Natural killer cell (primary cell): ENCODE results near the gene SERTAD3. TPM values are rescaled to one million over a fixed set of nuclear protein-coding genes. Genes with fewer than 3 reads are reported as not detected.

Source experiments
- ATAC-seq, 3 donors: fragments of 150-1000 bp in 2 of 3; fragments of 200-7000 bp in 1 of 3; cut with Tn5 transposase; 1 replicate in 1 of 3; 2 replicates in 2 of 3; pipeline ENCODE4 v1.10.0; 2021; ENCODE audit warnings: mild to moderate bottlenecking in 2 of 3, moderate library complexity in 2 of 3
- DNase-seq, 2 donors: peaks; one replicate each; pipeline versions ENCODE4 v3.0.0 to v3.0.0-alpha.2; 2013 to 2021; ENCODE audit warnings: mixed read lengths in 1 of 2
- H3K27ac ChIP-seq: one replicate; pipeline ENCODE4 v1.5.1; 2013; ENCODE audit warnings: mild to moderate bottlenecking, low read length
- H3K27me3 ChIP-seq: one replicate; pipeline ENCODE4 v1.6.1; 2013; ENCODE audit warnings: low read length; ENCODE audit not compliant: control insufficient read depth, insufficient read depth
- H3K36me3 ChIP-seq: one replicate; pipeline ENCODE4 v1.6.1; 2013; ENCODE audit warnings: low read length; ENCODE audit not compliant: control insufficient read depth, insufficient read depth
- H3K4me1 ChIP-seq: one replicate; pipeline ENCODE4 v1.6.1; 2013; ENCODE audit warnings: low read length; ENCODE audit not compliant: control insufficient read depth, insufficient read depth
- H3K4me3 ChIP-seq: one replicate; pipeline ENCODE4 v1.5.1; 2013; ENCODE audit warnings: low read length
- H3K9me3 ChIP-seq: one replicate; pipeline ENCODE4 v1.6.1; 2013; ENCODE audit warnings: low read length; ENCODE audit not compliant: control insufficient read depth, insufficient read depth
- H3K27ac Mint-ChIP-seq, 2 donors: one replicate each; pipeline ENCODE4 v1.8.0; 2022; ENCODE audit warnings: mild to moderate bottlenecking in 2 of 2, mixed read lengths in 2 of 2, moderate library complexity in 1 of 2
- H3K27me3 Mint-ChIP-seq, 2 donors: one replicate each; pipeline ENCODE4 v1.8.0; 2022; ENCODE audit warnings: low read depth in 2 of 2, mixed read lengths in 2 of 2
- H3K36me3 Mint-ChIP-seq: one replicate; pipeline ENCODE4 v1.8.0; 2022; ENCODE audit warnings: mixed read lengths
- H3K4me1 Mint-ChIP-seq, 2 donors: one replicate each; pipeline ENCODE4 v1.8.0; 2022; ENCODE audit warnings: mixed read lengths in 2 of 2
- H3K4me3 Mint-ChIP-seq: one replicate; pipeline ENCODE4 v1.8.0; 2022; ENCODE audit warnings: mild to moderate bottlenecking, moderate library complexity, mixed read lengths
- H3K9me3 Mint-ChIP-seq, 2 donors: one replicate each; pipeline ENCODE4 v1.8.0; 2022; ENCODE audit warnings: mixed read lengths in 2 of 2
- WGBS: methylation state at CpG from one replicate; pipeline ENCODE4 v1.1.7; 2013; ENCODE audit warnings: missing lambda C conversion rate; ENCODE audit not compliant: insufficient coverage; 5-methylcytosine and 5-hydroxymethylcytosine counted together
- intact Hi-C: fragments of 100-400 bp; cut with micrococcal nuclease; formaldehyde crosslinking; loops from one replicate; pipeline ENCODE4 v1.14.2; 2022
- total RNA-seq, 4 donors: library from RNA; stranded (reverse); fragments of 120-200 nt in 1 of 4; gene quantifications; one replicate each; pipeline versions ENCODE4 v1.2.3 to v1.2.4, GENCODE V29; 2013 to 2022
- TF ChIP-seq, protein P1 (sequence below): fragments of 200-600 bp; IDR thresholded peaks from one replicate; pipeline ENCODE4 v1.8.0; 2022; ENCODE audit warnings: antibody characterized with exemption

The SERTAD3 gene
- total RNA-seq, 3 donors from 2014 or later (not counting 1 experiment from before 2014, with no cell fraction given): 57.3 to 102 (median 83.3) TPM

DNA sequence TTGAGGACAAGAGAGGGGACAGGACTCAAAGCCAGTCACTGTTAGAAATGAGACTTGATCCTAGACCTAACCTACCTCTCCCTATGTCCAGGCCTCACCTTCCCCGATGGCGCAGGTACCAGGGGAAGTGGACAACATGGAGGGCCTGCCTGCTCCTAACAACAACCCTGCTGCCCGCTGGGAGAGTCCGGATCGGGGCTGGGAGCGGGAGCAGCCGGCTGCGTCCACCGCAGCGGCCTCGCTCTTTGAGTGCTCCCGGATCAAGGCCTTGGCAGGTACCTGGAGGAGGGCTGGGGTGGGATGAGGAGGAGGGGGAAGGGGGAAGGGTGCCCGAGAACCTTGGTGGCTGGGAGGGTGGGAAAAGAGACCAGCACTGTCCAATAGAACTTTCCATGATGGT lies 28.4 kb upstream of the SERTAD3 start:
- no peak for ATAC-seq
- no peaks in the 10 kb centered on the region for H3K9me3 Mint-ChIP-seq
- 98% methylated on average over 13 of the region's 13 CpGs for WGBS

DNA sequence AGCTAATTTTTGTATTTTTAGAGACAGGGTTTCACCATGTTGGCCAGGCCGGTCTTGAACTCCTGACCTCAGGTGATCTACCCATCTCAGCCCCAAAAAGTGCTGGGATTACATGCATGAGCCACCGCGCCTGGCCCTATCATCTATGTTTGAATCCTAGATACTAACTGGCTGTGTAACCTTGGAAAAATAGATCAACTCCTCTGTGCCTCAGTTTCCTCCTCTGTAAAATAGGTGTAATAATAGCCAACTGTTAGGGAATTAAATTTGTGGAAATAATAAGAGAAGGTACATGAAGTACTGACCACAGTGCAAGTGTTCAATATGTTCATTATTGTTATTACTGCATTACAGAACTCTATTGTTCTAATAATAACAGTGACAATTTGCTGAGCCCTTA lies 27.0 kb upstream of the SERTAD3 start:
- TF ChIP-seq, protein P1, sequence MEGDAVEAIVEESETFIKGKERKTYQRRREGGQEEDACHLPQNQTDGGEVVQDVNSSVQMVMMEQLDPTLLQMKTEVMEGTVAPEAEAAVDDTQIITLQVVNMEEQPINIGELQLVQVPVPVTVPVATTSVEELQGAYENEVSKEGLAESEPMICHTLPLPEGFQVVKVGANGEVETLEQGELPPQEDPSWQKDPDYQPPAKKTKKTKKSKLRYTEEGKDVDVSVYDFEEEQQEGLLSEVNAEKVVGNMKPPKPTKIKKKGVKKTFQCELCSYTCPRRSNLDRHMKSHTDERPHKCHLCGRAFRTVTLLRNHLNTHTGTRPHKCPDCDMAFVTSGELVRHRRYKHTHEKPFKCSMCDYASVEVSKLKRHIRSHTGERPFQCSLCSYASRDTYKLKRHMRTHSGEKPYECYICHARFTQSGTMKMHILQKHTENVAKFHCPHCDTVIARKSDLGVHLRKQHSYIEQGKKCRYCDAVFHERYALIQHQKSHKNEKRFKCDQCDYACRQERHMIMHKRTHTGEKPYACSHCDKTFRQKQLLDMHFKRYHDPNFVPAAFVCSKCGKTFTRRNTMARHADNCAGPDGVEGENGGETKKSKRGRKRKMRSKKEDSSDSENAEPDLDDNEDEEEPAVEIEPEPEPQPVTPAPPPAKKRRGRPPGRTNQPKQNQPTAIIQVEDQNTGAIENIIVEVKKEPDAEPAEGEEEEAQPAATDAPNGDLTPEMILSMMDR: no peak
- Histone ChIP-seq H3K9me3 (no peaks in the 10 kb centered on the region), H3K4me1 (peaks cover 13% of the 10 kb centered on the region), H3K27ac (no peak overlapping the region), H3K27me3 (peaks cover 6% of the 10 kb centered on the region), H3K36me3 (no peaks in the 10 kb centered on the region), H3K4me3 (no peak overlapping the region)
- ATAC-seq: no peak
- Mint-ChIP-seq H3K9me3 (no peaks in the 10 kb centered on the region), H3K36me3 (no peaks in the 10 kb centered on the region), H3K27me3 (peaks cover 8 to 13% of the 10 kb centered on the region in 2 donors), H3K27ac (no peak overlapping the region), H3K4me1 (peaks cover 7% of the 10 kb centered on the region in 2 donors), H3K4me3 (no peak overlapping the region)
- 97% methylated on average over 3 of the region's 3 CpGs for WGBS
- no peak for DNase-seq
- intact Hi-C loops: no loop called here

More for the DNA sequence above, 28.4 kb upstream of the SERTAD3 start:
- peaks cover under 1% of the 10 kb centered on the region for H3K27me3 ChIP-seq
- peaks cover under 1% of the 10 kb centered on the region for H3K4me1 ChIP-seq
- peaks cover 0 to 10% of the 10 kb centered on the region in 2 donors for H3K27me3 Mint-ChIP-seq
- no peaks in the 10 kb centered on the region for H3K9me3 ChIP-seq
- H3K4me3 Mint-ChIP-seq: no peak overlapping the region
- H3K36me3 Mint-ChIP-seq: no peaks in the 10 kb centered on the region
- no peak for DNase-seq
- no peak overlapping the region for H3K27ac Mint-ChIP-seq
- H3K36me3 ChIP-seq: no peaks in the 10 kb centered on the region
- no peak overlapping the region for H3K27ac ChIP-seq
- TF ChIP-seq, protein P1: no peak
- no peak overlapping the region for H3K4me3 ChIP-seq
- intact Hi-C loops: no loop called here
- H3K4me1 Mint-ChIP-seq: no peaks in the 10 kb centered on the region

DNA sequence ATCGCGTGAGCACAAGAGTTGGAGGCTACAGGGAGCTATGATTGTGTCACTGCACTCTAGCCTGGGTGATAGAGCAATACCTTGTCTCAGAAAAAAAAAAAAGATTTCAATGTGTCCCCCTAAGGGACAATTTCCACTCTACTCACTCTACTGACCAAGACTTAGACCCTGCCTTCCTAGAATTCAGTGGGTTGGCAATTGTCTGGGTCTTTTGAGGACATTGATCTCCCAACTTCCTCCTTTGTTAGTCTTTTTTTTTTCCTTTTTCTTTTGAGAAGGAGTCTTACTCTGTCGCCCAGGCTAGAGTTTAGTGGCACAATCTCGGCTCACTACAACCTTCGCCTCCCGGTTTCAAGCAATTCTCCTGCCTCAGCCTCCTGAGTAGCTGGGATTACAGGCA lies 24.9 kb upstream of the SERTAD3 start:
- Histone ChIP-seq H3K4me1 (peaks cover 32% of the 10 kb centered on the region), H3K27ac (no peak overlapping the region), H3K36me3 (no peaks in the 10 kb centered on the region), H3K4me3 (no peak overlapping the region), H3K27me3 (peaks cover 6% of the 10 kb centered on the region), H3K9me3 (no peaks in the 10 kb centered on the region)
- Mint-ChIP-seq H3K27ac (peak overlapping the region in 1 of 2 donors; percentile 42), H3K4me3 (no peak overlapping the region), H3K4me1 (peaks cover 23 to 26% of the 10 kb centered on the region in 2 donors), H3K27me3 (peaks cover 8 to 13% of the 10 kb centered on the region in 2 donors), H3K9me3 (no peaks in the 10 kb centered on the region), H3K36me3 (no peaks in the 10 kb centered on the region)
- TF ChIP-seq, protein P1: no peak
- no peak for ATAC-seq
- WGBS: 95% methylated on average over 6 of the region's 6 CpGs
- intact Hi-C loops: loop anchor here (5.0 to 10.0 kb wide), 4 partner anchors 122 to 653 kb away; partner anchors contain the start of genes C19orf47, MIA, PLD3 and RAB4B
- no peak for DNase-seq
